ENCODE data around the gene TULP4.
"Not testable (repeated sequence)": the region's sequence is repeated elsewhere in the genome, so short reads cannot be mapped to it uniquely, and the experiment has no call there.

The TULP4 gene

GRCh38 chr6:158332237-158332636 lies 20.0 kb downstream of the TULP4 start:
- no peak for DNase-seq

- no peak for DNase-seq
Observed at GRCh38 chr6:158333094-158333493, 20.8 kb downstream of the TULP4 start.

DNA sequence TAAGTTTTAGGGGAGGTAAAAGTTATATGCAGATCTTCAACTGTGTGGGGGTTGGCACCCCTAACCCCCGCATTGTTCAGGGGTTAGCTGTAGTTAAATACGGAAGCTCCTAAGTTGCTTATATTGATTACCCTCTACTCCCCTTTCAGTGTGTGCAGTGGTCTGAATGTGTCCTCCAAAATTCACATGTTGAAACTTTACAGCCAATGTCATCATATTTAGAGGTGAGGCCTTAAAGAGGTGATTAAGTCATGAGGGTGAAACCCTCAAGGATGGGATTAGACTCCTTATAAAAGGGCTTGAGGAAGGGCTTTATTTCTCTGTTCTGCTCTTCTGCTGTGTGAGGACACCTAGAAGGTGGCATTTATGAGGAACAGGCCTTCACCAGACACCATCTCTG lies 22.3 kb downstream of the TULP4 start:
- DNase-seq: no peak

GRCh38 chr6:158337332-158337731 lies 25.1 kb downstream of the TULP4 start:
- no peak for DNase-seq

DNA sequence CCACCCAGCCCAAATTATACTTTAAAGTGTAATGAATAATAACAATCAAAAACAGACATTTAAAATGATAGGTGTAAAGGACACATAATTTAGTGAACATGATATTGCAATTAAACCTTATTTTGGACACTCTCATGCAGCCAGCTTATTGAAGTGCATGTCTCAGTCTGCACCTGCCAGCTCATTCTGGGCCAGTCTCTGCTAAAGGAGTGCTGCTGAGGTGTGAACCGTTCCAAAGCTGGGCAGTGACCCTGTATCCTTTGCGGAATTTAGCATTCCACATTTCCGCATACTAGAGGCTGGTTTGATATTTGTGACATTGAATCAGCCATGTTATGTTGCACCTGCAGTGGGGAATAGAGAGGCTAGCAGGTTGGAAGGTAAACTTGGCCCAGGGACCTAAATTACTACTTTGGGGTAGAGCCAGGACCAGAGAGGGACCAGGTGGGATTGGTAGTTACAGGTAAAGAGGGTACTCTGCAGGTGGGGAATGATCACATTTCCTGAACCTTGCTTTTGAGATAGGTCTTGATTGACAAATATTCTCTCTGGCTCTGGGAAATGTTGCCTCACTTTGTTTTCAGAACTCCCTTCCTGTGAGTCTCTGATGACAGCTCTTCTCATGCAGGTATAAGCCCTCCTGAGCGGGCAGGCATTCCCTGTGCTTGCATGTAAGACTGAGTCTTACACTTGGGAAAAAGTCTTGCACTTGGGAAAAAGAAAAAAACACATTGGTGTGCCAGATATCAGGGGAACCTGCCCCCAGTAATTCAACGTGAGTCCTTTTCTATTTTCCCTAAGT lies 26.2 kb downstream of the TULP4 start:
- no peak for DNase-seq

DNA sequence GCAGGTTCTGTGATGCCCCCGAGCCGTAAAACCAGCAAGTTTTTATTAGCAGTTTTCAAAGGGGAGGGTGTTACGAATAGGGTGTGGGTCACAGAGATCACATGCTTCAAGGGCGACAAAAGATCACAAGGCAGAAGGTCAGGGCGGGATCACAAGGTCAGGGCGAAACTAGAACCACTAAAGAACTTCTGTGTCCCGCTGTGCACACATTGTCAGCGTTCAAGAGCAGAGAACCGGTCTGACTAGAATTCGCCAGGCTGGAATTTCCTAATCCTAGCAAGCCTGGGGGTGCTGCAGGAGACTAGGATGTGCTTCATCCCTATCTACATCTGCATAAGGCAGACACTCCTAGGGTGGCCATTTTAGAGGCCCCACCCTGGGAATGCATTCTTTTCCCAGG lies 26.9 kb downstream of the TULP4 start:
- not testable (repeated sequence) for DNase-seq

DNA sequence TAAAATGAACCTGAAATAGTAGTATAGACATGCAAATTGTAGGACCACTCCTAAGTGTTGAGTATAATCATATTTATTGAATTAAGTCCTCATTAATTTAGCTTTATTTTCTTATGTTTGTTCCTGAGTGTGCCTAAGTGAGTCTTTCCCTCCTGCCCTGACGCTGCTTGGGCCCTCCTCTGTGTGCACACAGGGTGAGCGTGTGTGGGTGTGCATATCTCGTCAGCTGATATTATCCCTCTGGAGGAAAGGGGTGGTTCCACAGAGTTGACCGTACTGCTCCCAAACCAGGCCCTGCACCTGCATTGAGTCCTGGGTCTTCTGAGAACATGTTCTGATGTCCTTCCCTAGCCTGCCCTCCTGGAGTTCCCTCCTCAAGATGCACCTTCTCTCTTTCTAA lies 28.0 kb downstream of the TULP4 start:
- DNase-seq: no peak

DNA sequence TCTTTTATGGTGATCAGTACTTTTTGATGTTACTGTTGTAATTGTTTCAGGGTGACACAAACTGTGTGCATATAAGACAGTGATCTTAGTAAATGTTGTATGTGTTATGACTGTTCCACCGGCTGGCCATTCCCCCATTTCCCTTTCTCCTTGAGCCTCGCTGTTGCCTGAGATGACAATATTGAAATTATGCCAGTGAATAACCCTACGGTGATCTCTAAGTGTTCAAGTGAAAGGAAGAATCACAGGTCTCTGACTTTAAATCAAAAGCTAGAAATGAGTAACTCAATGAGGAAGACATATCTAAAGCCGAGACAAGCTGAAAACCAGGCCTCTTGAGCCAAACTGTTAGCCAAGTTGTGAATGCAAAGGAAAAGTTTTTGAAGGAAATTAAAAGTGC lies 32.3 kb downstream of the TULP4 start:
- no peak for DNase-seq

DNA sequence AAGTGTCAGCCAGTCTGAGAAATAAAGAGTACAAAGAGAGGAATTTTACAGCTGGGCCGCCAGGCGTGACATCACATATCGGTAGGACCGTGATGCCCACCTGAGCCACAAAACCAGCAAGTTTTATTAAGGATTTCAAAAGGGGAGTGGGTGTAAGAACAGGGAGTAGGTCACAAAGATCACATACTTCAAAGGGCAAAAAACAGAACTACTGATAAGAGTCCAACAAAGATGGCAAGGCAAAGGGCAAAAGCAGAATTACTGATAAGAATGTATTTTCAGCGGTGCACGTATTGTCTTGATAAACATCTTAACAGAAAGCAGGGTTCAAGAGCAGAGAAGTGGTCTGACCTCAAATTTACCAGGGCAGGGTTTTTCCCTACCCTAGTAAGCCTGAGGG lies 33.2 kb downstream of the TULP4 start:
- not testable (repeated sequence) for DNase-seq

- no peak for DNase-seq
Observed at GRCh38 chr6:158347335-158347734, 35.1 kb downstream of the TULP4 start.

- DNase-seq: not testable (repeated sequence)
Observed at GRCh38 chr6:158348737-158349504, 36.7 kb downstream of the TULP4 start.

GRCh38 chr6:158349505-158350275 lies 37.4 kb downstream of the TULP4 start:
- not testable (repeated sequence) for DNase-seq

DNA sequence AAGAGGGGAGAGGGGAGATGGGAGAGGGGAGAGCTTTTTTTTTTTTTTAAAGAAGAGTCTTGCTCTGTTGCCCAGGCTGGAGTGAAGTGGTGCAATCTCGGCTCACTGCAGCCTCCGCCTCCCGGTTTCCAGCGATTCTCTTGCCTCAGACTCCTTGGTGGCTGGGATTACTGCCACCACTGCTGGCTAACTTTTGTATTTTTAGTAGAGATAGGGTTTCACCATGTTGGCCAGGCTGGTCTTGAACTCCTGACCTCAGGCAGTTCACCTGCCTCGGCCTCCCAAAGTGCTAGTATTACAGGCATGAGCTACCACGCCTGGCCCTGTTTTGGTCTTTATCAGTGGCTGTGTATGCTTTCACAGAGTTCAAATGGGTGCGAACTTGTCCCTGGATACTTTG lies 38.5 kb downstream of the TULP4 start:
- not testable (repeated sequence) for DNase-seq

- DNase-seq: no peak
Observed at GRCh38 chr6:158353883-158354877, 41.9 kb downstream of the TULP4 start.

- DNase-seq: no peak
Observed at GRCh38 chr6:158356586-158357546, 44.6 kb downstream of the TULP4 start.

DNA sequence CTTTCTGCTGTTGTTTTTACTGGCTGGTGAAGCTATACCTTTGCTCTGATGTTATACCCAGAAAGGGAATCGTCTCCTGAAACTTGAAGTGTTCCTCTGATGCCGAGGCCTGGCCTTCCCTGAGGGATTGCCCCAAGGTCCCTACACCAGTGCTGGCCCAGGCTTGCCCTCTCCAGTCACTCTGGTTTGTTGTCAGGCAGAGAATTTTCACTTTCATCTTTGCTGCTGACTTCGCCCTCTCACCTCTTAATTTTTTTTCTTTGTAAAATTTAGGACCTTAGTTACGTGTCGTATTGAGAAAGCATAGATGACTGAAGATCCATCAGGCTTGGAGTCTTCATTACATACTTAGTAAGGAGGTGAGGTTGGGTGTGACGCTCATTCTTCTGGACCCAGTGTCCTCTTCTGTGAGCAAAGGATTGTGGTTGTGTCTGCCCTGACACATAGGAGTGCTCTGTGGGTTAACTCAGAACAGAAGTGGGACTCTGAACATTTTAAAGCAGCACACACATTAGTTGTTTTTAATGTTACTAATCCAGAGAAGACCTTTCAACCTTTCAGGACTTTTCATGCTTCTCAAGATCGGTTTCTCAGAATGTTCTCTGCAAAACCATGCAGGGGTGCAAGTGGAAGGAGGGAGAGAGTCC lies 45.4 kb downstream of the TULP4 start:
- no peak for DNase-seq

DNA sequence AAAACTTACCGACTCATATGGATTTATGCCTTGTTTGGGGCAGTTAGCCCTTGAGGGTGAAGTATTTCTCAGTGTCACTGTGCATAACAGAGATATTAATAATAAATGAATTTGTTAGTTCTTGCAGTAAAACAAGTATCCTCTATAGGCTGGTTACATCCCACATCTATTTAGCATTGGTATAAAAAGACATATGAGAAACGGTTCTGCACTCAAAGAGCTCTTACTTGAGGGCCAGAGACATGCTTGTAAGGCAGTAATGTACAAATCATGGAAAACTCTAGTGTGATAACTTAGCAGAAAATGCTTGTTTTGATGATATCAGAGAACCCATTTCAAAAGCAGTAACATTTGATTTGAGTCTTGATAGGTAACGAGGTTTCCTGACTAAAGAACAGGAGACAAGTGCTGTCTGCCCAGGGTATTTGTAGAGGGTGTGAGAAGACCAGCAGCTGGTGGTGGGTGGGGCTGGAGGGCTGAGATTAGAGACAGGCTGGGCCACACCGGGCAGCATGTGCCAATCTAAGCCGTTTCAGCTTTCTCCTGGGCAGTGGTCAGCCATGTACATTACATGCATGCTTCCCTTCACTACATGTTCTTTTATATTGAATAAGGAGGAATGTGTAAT lies 46.3 kb downstream of the TULP4 start:
- DNase-seq: no peak

DNA sequence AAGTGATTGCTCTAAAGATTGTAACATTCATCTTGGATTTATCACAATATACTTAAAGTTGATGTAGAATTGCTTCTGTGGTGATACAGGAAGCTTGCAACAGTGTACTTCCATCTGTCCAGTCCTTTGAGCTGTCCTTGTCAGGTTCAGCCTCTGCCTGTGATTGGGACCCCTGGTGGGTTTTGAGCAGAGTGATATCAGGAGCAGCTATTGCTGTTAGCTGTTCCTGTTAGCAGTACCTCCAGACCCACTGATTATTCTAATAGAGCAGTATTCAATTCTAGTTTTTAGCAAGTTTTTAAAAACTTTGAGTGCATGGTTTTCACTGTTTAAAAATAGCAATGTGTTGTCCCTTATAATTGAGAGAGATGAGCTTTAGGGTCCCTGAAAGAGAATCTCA lies 48.8 kb downstream of the TULP4 start:
- no peak for DNase-seq

DNA sequence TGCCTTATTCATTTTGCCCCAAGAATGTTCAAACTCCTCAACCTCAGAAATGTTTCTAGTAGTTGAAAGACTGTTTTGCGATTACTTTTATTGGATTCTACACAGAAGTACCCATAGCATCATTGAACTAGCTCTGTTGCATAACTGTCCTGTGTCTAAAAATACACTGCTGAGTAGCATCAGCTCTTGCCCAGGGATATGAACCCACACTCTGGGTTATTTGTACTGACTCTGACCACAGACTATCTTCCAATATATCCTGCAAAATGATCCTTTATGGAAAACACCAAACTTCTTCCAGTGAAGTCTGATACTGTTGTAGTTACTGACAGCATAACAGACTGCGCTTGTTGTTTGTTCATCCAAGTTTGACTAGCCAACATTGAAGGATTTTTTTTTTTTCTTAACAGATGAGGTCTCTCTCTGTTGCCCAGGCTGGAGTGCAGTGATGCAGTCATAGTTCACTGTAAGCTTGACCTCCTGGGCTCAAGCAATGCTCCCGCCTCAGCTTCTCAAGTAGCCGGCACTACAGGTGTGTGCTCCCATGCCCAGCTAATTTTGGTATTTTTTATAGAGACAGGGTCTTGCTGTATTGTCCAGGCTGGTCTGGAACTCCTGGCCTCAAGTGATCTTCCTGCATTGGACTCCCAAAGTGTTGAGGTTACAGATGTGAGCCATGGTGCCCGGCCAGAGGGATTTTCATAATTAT lies 49.9 kb downstream of the TULP4 start:
- DNase-seq: no peak

Measured in activated CD4-positive, alpha-beta T cell treated with anti-CD3 and anti-CD28 coated beads, Interleukin-2, amount 50 U/mL, for 4 hours (primary cell).